H9 (cell line): ENCODE measurements around the gene ZNF488. TPM values are rescaled to one million over a fixed set of nuclear protein-coding genes. Genes with fewer than 3 reads are reported as not detected.

Experiments used
- DNase-seq: peaks from one replicate; pipeline ENCODE4 v3.0.0-alpha.2; 2017
- H2AFZ ChIP-seq: one replicate; pipeline ENCODE4 v1.6.1; 2013; ENCODE audit warnings: mild to moderate bottlenecking, low read length, control low read depth, moderate library complexity
- H2AK5ac ChIP-seq: 2 replicates; pipeline ENCODE4 v1.6.1; 2013; ENCODE audit warnings: low read length, control low read depth, mixed read lengths; ENCODE audit not compliant: insufficient read length
- H2BK120ac ChIP-seq: one replicate; pipeline ENCODE4 v1.6.1; 2013; ENCODE audit warnings: low read depth, mild to moderate bottlenecking, low read length, control low read depth, inconsistent platforms; ENCODE audit not compliant: poor library complexity, severe bottlenecking
- H2BK12ac ChIP-seq: 2 replicates; pipeline ENCODE4 v1.6.1; 2013; ENCODE audit warnings: low read length, control low read depth, mixed read lengths, low read depth; ENCODE audit not compliant: insufficient read length
- H2BK15ac ChIP-seq: 2 replicates; pipeline ENCODE4 v1.6.1; 2013; ENCODE audit warnings: low read depth, low read length, control low read depth
- H2BK20ac ChIP-seq: one replicate; pipeline ENCODE4 v1.6.1; 2013; ENCODE audit warnings: low read depth, mild to moderate bottlenecking, low read length, control low read depth, inconsistent platforms; ENCODE audit not compliant: poor library complexity, severe bottlenecking
- H2BK5ac ChIP-seq: 2 replicates; pipeline ENCODE4 v1.6.1; 2013; ENCODE audit warnings: low read length, control low read depth, mixed read lengths; ENCODE audit not compliant: insufficient read length
- H3K14ac ChIP-seq: 2 replicates; pipeline ENCODE4 v1.6.1; 2013; ENCODE audit warnings: low read length, control low read depth; ENCODE audit not compliant: insufficient read depth
- H3K18ac ChIP-seq: 2 replicates; pipeline ENCODE4 v1.6.1; 2013; ENCODE audit warnings: low read depth, mild to moderate bottlenecking, mixed read lengths, low read length, control low read depth; ENCODE audit not compliant: insufficient read length
- H3K23ac ChIP-seq: 2 replicates; pipeline ENCODE4 v1.6.1; 2013; ENCODE audit warnings: low read length, control low read depth, mixed read lengths, low read depth; ENCODE audit not compliant: insufficient read length
- H3K23me2 ChIP-seq: 2 replicates; pipeline ENCODE4 v1.6.1; 2013; ENCODE audit warnings: low read depth, mild to moderate bottlenecking, mixed read lengths, low read length, control low read depth; ENCODE audit not compliant: insufficient read length, poor library complexity, severe bottlenecking
- H3K27ac ChIP-seq: 2 replicates; pipeline ENCODE4 v1.5.1; 2013; ENCODE audit warnings: low read length, control low read depth, mixed read lengths, low read depth; ENCODE audit not compliant: insufficient read length
- H3K27me3 ChIP-seq: 2 replicates; pipeline ENCODE4 v1.6.1; 2013; ENCODE audit warnings: low read length, control low read depth, inconsistent platforms; ENCODE audit not compliant: insufficient read depth
- H3K4ac ChIP-seq: 2 replicates; pipeline ENCODE4 v1.6.1; 2013; ENCODE audit warnings: low read depth, mild to moderate bottlenecking, control low read depth, inconsistent platforms, low read length, moderate library complexity
- H3K4me1 ChIP-seq: 2 replicates; pipeline ENCODE4 v1.6.1; 2013; ENCODE audit warnings: low read length, control low read depth, inconsistent platforms; ENCODE audit not compliant: insufficient read depth
- H3K4me2 ChIP-seq: 2 replicates; pipeline ENCODE4 v1.6.1; 2013; ENCODE audit warnings: low read length, control low read depth, mixed read lengths; ENCODE audit not compliant: insufficient read length, insufficient read depth
- H3K56ac ChIP-seq: 2 replicates; pipeline ENCODE4 v1.6.1; 2013; ENCODE audit warnings: low read depth, mild to moderate bottlenecking, mixed read lengths, low read length, control low read depth; ENCODE audit not compliant: insufficient read length
- H3K79me1 ChIP-seq: 2 replicates; pipeline ENCODE4 v1.6.1; 2013; ENCODE audit warnings: low read depth, mild to moderate bottlenecking, moderate library complexity, low read length, control low read depth, inconsistent platforms; ENCODE audit not compliant: insufficient read depth, poor library complexity, severe bottlenecking
- H3K79me2 ChIP-seq: 2 replicates; pipeline ENCODE4 v1.6.1; 2013; ENCODE audit warnings: low read length, control low read depth, inconsistent platforms; ENCODE audit not compliant: insufficient read depth
- H3K9ac ChIP-seq: 2 replicates; pipeline ENCODE4 v1.6.1; 2013; ENCODE audit warnings: low read length, control low read depth, mixed read lengths; ENCODE audit not compliant: insufficient read length; ENCODE audit errors: extremely low read depth
- H3K9me3 ChIP-seq: one replicate; pipeline ENCODE4 v1.6.1; 2013; ENCODE audit warnings: low read depth, low read length, inconsistent platforms; ENCODE audit not compliant: control insufficient read depth
- H3T11ph ChIP-seq: one replicate; pipeline ENCODE4 v1.6.1; 2013; ENCODE audit warnings: mild to moderate bottlenecking, low read length, control low read depth, inconsistent platforms
- H4K20me1 ChIP-seq: one replicate; pipeline ENCODE4 v1.6.1; 2013; ENCODE audit not compliant: control insufficient read depth, insufficient read length, insufficient read depth
- H4K5ac ChIP-seq: 2 replicates; pipeline ENCODE4 v1.6.1; 2013; ENCODE audit warnings: low read depth, mild to moderate bottlenecking, mixed read lengths, low read length, control low read depth; ENCODE audit not compliant: insufficient read length
- H4K8ac ChIP-seq: replicated peaks from 2 replicates; pipeline ENCODE4 v1.6.1; 2013; ENCODE audit warnings: low read length, control low read depth, mixed read lengths, low read depth; ENCODE audit not compliant: insufficient read length
- H4K91ac ChIP-seq: 2 replicates; pipeline ENCODE4 v1.6.1; 2013; ENCODE audit warnings: low read depth, mild to moderate bottlenecking, moderate library complexity, mixed read lengths, low read length, control low read depth; ENCODE audit not compliant: insufficient read length
- H3K27ac Mint-ChIP-seq, 3 experiments: 2 replicates in 2 of 3; 3 replicates in 1 of 3; pipeline ENCODE4 v1.8.0; 2020 to 2021; ENCODE audit warnings: mixed read lengths in 3 of 3, mild to moderate bottlenecking in 1 of 3, moderate library complexity in 1 of 3
- H3K27me3 Mint-ChIP-seq: 2 replicates; pipeline ENCODE4 v1.8.0; 2021; ENCODE audit warnings: low read depth, mild to moderate bottlenecking, moderate library complexity, mixed read lengths
- H3K36me3 Mint-ChIP-seq, 3 experiments: 2 replicates in 2 of 3; 3 replicates in 1 of 3; pipeline ENCODE4 v1.8.0; 2020 to 2021; ENCODE audit warnings: low read depth in 3 of 3, mixed read lengths in 3 of 3; ENCODE audit not compliant: insufficient read depth in 1 of 3
- H3K4me1 Mint-ChIP-seq, 2 experiments: 2 replicates each; pipeline ENCODE4 v1.8.0; 2020; ENCODE audit warnings: mixed read lengths in 2 of 2
- H3K4me3 Mint-ChIP-seq, 2 experiments: 2 replicates in 1 of 2; 3 replicates in 1 of 2; pipeline ENCODE4 v1.8.0; 2020 to 2021; ENCODE audit warnings: mild to moderate bottlenecking in 2 of 2, mixed read lengths in 2 of 2, moderate library complexity in 1 of 2
- H3K9me3 Mint-ChIP-seq, 2 experiments: 2 replicates in 1 of 2; 3 replicates in 1 of 2; pipeline ENCODE4 v1.8.0; 2020; ENCODE audit warnings: mild to moderate bottlenecking in 2 of 2, mixed read lengths in 2 of 2, moderate library complexity in 1 of 2
- CTCF ChIP-seq: fragments of 200-600 bp; sonication (generic); conservative IDR thresholded peaks from 3 replicates; pipeline ENCODE4 v1.8.0; 2021; ENCODE audit warnings: antibody characterized with exemption, mild to moderate bottlenecking
- WGBS: extraction: QIAGEN DNeasy Blood & Tissue Kit; methylation state at CpG from one replicate; pipeline ENCODE4 v1.1.7; 2013; ENCODE audit warnings: missing lambda C conversion rate, low lambda C conversion rate, mixed read lengths; ENCODE audit not compliant: insufficient read length; ENCODE audit errors: extremely low coverage; 5-methylcytosine and 5-hydroxymethylcytosine counted together
- total RNA-seq: library from RNA; stranded (reverse); gene quantifications from 2 replicates; pipeline ENCODE4 v1.2.1, GENCODE V29; 2021

ZNF488 gene
- total RNA-seq, 1 experiment from 2014 or later: 2.9 TPM

GRCh38 chr10:47400251-47400650, 16.2 kb upstream of the ZNF488 start:
- H4K91ac ChIP-seq: no peak overlapping the region
- H4K20me1 ChIP-seq: no peaks in the 10 kb centered on the region
- no peak overlapping the region for H3T11ph ChIP-seq
- no peaks in the 10 kb centered on the region for H3K79me2 ChIP-seq
- no peak overlapping the region for H3K27ac Mint-ChIP-seq
- no peaks in the 10 kb centered on the region for H3K27me3 ChIP-seq
- no peaks in the 10 kb centered on the region for H3K79me1 ChIP-seq
- H2BK12ac ChIP-seq: no peak overlapping the region
- H4K8ac ChIP-seq: no peak overlapping the region
- H2AFZ ChIP-seq: no peak overlapping the region
- DNase-seq: no peak
- no peak overlapping the region for H2BK20ac ChIP-seq
- H3K18ac ChIP-seq: no peak overlapping the region
- no peak overlapping the region for H2BK5ac ChIP-seq
- no CpG with 5 or more reads among the region's 2 CpGs for WGBS
- TF ChIP-seq CTCF: no peak
- H3K14ac ChIP-seq: no peak overlapping the region
- no peak overlapping the region for H3K4me3 Mint-ChIP-seq
- no peak overlapping the region for H2BK15ac ChIP-seq
- H3K4me1 ChIP-seq: peaks cover 4% of the 10 kb centered on the region; the same call in 1 of the 2 replicates
- no peaks in the 10 kb centered on the region; a peak in 1 of 7 replicates for H3K36me3 Mint-ChIP-seq
- no peak overlapping the region for H4K5ac ChIP-seq
- peaks cover 21% of the 10 kb centered on the region for H3K27me3 Mint-ChIP-seq
- peaks cover 28 to 35% of the 10 kb centered on the region in 2 experiments for H3K4me1 Mint-ChIP-seq
- no peaks in the 10 kb centered on the region for H3K9me3 ChIP-seq
- no peak overlapping the region for H2AK5ac ChIP-seq
- H2BK120ac ChIP-seq: no peak overlapping the region
- no peak overlapping the region for H3K4ac ChIP-seq
- no peaks in the 10 kb centered on the region for H3K23me2 ChIP-seq
- no peak overlapping the region for H3K23ac ChIP-seq
- no peak overlapping the region for H3K9ac ChIP-seq
- no peaks in the 10 kb centered on the region; a peak in 1 of 5 replicates for H3K9me3 Mint-ChIP-seq
- H3K27ac ChIP-seq: no peak overlapping the region
- no peak overlapping the region for H3K56ac ChIP-seq
- no peak overlapping the region for H3K4me2 ChIP-seq
